ENCODE data around the gene MAP4K2. TPM values are rescaled to one million over a fixed set of nuclear protein-coding genes. Genes with fewer than 3 reads are reported as not detected.

MAP4K2 gene
- total and polyA plus RNA-seq, 2 of the 8 experiments (the other 6 are each of a cell fraction or from before 2014, with no cell fraction given) = 20.1 to 20.7 TPM

DNA sequence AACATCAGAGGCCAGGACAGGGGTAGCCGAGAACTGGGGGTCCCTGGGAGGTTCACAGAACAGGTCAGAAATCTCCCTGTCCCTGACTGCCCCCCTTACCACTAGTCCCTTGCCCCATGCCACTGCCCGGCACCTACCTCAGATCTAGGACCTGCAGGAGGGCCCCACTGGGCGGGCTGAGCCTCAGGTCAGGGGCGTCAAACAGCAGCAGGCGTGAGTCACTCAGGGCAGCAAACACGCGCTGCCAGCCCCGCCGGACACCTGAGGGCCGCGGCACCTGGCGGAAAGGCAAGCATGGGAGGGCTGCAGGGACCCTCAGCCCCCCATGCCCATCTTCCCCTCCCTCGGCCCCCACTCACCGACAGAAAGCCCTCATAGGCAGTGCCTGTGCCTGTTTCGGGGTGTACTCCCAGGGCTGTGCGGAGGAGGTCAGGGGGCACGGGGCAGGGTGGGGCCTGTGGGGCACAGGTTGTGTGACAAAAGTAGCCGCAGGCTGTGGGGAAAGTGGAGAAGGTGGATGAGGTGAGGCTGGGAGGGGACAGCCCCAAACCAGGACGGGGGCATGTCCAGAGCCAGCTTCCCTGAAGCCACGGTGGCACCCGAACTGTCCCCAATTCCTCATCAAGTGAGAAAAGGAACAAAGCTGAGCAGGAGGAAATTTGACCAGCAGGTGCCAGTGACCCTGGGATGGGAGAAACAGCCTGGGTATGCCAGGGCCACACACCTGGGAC, 29.6 kb upstream of the MAP4K2 start (continued):
- no peak for TF ChIP-seq JUND (IDR thresholded peaks at IDR 0.05; ENCODE audit: low read length)

Measured in H1 (cell line).